ENCODE data around the gene TBCCD1.

TBCCD1 gene

GRCh38 chr3:186566772-186567071, 417 bp downstream of the TBCCD1 start:
- Histone ChIP-seq H3K4me3 (ENCODE audit: low read depth, low read length) (peak overlapping the region; percentile 93), H3K27me3 (replicated peaks) (no peaks in the 10 kb centered on the region), H3K36me3 (replicated peaks) (peaks cover 9% of the 10 kb centered on the region), H3K27ac (peak overlapping the region; percentile 69)
- TF ChIP-seq CTCF (IDR thresholded peaks at IDR 0.05; ENCODE audit: low read depth, low read length, missing control alignments) = no peak
- in situ Hi-C loops (cut with HindIII; ENCODE audit: low pct_ligation_motif_present, low sequenced_read_pairs) = no loop called here
- no peak for DNase-seq

- no peak for DNase-seq
- in situ Hi-C loops (cut with HindIII; ENCODE audit: low pct_ligation_motif_present, low sequenced_read_pairs) = no loop called here
These were observed 2.6 kb downstream of the TBCCD1 start for GRCh38 chr3:186564586-186564985.

GRCh38 chr3:186552408-186553031, 14.6 kb downstream of the TBCCD1 start:
- Histone ChIP-seq H3K36me3 (replicated peaks) (peaks cover 25% of the 10 kb centered on the region), H3K27ac (no peak overlapping the region), H3K4me3 (ENCODE audit: low read depth, low read length) (no peak overlapping the region), H3K27me3 (replicated peaks) (no peaks in the 10 kb centered on the region)
- in situ Hi-C loops (cut with HindIII; ENCODE audit: low pct_ligation_motif_present, low sequenced_read_pairs) = no loop called here
- no peak for DNase-seq
- no peak for TF ChIP-seq CTCF (IDR thresholded peaks at IDR 0.05; ENCODE audit: low read depth, low read length, missing control alignments)

More at GRCh38 chr3:186564586-186564985, 2.6 kb downstream of the TBCCD1 start:
- peaks cover 7% of the 10 kb centered on the region for H3K36me3 ChIP-seq (replicated peaks)
- no peaks in the 10 kb centered on the region for H3K27me3 ChIP-seq (replicated peaks)
- TF ChIP-seq CTCF (IDR thresholded peaks at IDR 0.05; ENCODE audit: low read depth, low read length, missing control alignments) = no peak
- no peak overlapping the region for H3K4me3 ChIP-seq (ENCODE audit: low read depth, low read length)
- H3K27ac ChIP-seq = no peak overlapping the region

- no peak for TF ChIP-seq CTCF (IDR thresholded peaks at IDR 0.05; ENCODE audit: low read depth, low read length, missing control alignments)
- Histone ChIP-seq H3K27me3 (replicated peaks) (no peaks in the 10 kb centered on the region), H3K36me3 (replicated peaks) (peaks cover 21% of the 10 kb centered on the region), H3K27ac (no peak overlapping the region), H3K4me3 (ENCODE audit: low read depth, low read length) (no peak overlapping the region)
- no peak for DNase-seq
- in situ Hi-C loops (cut with HindIII; ENCODE audit: low pct_ligation_motif_present, low sequenced_read_pairs) = no loop called here
These were observed 15.8 kb downstream of the TBCCD1 start for GRCh38 chr3:186551387-186551786.

- in situ Hi-C loops (cut with HindIII; ENCODE audit: low pct_ligation_motif_present, low sequenced_read_pairs) = loop anchor here (25.0 kb wide), 1 partner anchor 562 kb away; no protein-coding TSS in a partner anchor
- H3K27ac ChIP-seq = no peak overlapping the region
- no peaks in the 10 kb centered on the region for H3K27me3 ChIP-seq (replicated peaks)
- no peak for TF ChIP-seq CTCF (IDR thresholded peaks at IDR 0.05; ENCODE audit: low read depth, low read length, missing control alignments)
- H3K4me3 ChIP-seq (ENCODE audit: low read depth, low read length) = no peak overlapping the region
- no peak for DNase-seq
- peaks cover 11% of the 10 kb centered on the region for H3K36me3 ChIP-seq (replicated peaks)
These were observed 17.6 kb downstream of the TBCCD1 start for GRCh38 chr3:186549497-186549896.

GRCh38 chr3:186544281-186544680, 22.9 kb downstream of the TBCCD1 start, which contains the start of gene CRYGS:
CRYGS (minus strand) TSS chr3:186544380; CDS start chr3:186544326, 54 bp downstream.
- H3K4me3 ChIP-seq (ENCODE audit: low read depth, low read length) = no peak within 1 kb of the TSS
- H3K27me3 ChIP-seq (replicated peaks) = no peaks in the 10 kb centered on the region
- DNase-seq = no peak
- H3K36me3 ChIP-seq (replicated peaks) = peaks cover 4% of the 10 kb centered on the region
- TF ChIP-seq CTCF (IDR thresholded peaks at IDR 0.05; ENCODE audit: low read depth, low read length, missing control alignments) = no peak
- no peak within 1 kb of the TSS for H3K27ac ChIP-seq
- in situ Hi-C loops (cut with HindIII; ENCODE audit: low pct_ligation_motif_present, low sequenced_read_pairs) = loop anchor here (25.0 kb wide), 1 partner anchor 557 kb away; no protein-coding TSS in a partner anchor
